Measurements from ENCODE around the gene WDR89. TPM values are rescaled to one million over a fixed set of nuclear protein-coding genes. Genes with fewer than 3 reads are reported as not detected.
"Not testable (repeated sequence)": the region's sequence is repeated elsewhere in the genome, so short reads cannot be mapped to it uniquely, and the experiment has no call there.

Gene WDR89
- total RNA-seq, 2 experiments from 2014 or later, result 19.5 to 26.0 TPM

GRCh38 chr14:63604626-63605025, 37.0 kb downstream of the WDR89 start:
- CTCF ChIA-PET, result no interaction called here
- no peak for ATAC-seq
- H3K36me3 Mint-ChIP-seq, result peaks cover 29% of the 10 kb centered on the region
- no peak for DNase-seq
- no peaks in the 10 kb centered on the region for H3K27me3 Mint-ChIP-seq
- H3K4me1 Mint-ChIP-seq, result no peaks in the 10 kb centered on the region
- H3K9me3 Mint-ChIP-seq (ENCODE audit: low read depth), result no peaks in the 10 kb centered on the region
- no peak overlapping the region for H3K27ac Mint-ChIP-seq
- H3K4me3 Mint-ChIP-seq, result no peak overlapping the region

- no peak overlapping the region for H3K4me3 Mint-ChIP-seq
- DNase-seq, result no peak
- no peak overlapping the region for H3K27ac Mint-ChIP-seq
- CTCF ChIA-PET, result interaction anchor here (0.5 to 1.1 kb wide), 2 partner anchors 45 to 755 kb away, joined by 3 to 5 read pairs; no protein-coding TSS in a partner anchor
- peaks cover under 1% of the 10 kb centered on the region for H3K4me1 Mint-ChIP-seq
- no peaks in the 10 kb centered on the region for H3K9me3 Mint-ChIP-seq (ENCODE audit: low read depth)
- no peak for ATAC-seq
- no peaks in the 10 kb centered on the region for H3K27me3 Mint-ChIP-seq
- H3K36me3 Mint-ChIP-seq, result peaks cover 36% of the 10 kb centered on the region
Measured at GRCh38 chr14:63603749-63604277, 37.9 kb downstream of the WDR89 start.

GRCh38 chr14:63598807-63599206, 42.9 kb downstream of the WDR89 start:
- DNase-seq, result no peak
- CTCF ChIA-PET, result no interaction called here

GRCh38 chr14:63596998-63597658, 44.5 kb downstream of the WDR89 start:
- no peak for ATAC-seq
- no peak for DNase-seq
- Mint-ChIP-seq H3K36me3 (peaks cover 70% of the 10 kb centered on the region), H3K27ac (no peak overlapping the region), H3K9me3 (ENCODE audit: low read depth) (peaks cover 16% of the 10 kb centered on the region), H3K4me1 (peaks cover 5% of the 10 kb centered on the region), H3K27me3 (no peaks in the 10 kb centered on the region), H3K4me3 (no peak overlapping the region)
- CTCF ChIA-PET, result no interaction called here

More at GRCh38 chr14:63598807-63599206, 42.9 kb downstream of the WDR89 start:
- H3K4me1 Mint-ChIP-seq, result peaks cover 5% of the 10 kb centered on the region
- no peak overlapping the region for H3K4me3 Mint-ChIP-seq
- ATAC-seq, result no peak
- no peak overlapping the region for H3K27ac Mint-ChIP-seq
- no peaks in the 10 kb centered on the region for H3K27me3 Mint-ChIP-seq
- peaks cover 76% of the 10 kb centered on the region for H3K36me3 Mint-ChIP-seq
- peaks cover 14% of the 10 kb centered on the region for H3K9me3 Mint-ChIP-seq (ENCODE audit: low read depth)

- peaks cover 18% of the 10 kb centered on the region for H3K9me3 Mint-ChIP-seq (ENCODE audit: low read depth)
- ATAC-seq, result no peak
- peaks cover 51% of the 10 kb centered on the region for H3K36me3 Mint-ChIP-seq
- no peak overlapping the region for H3K4me3 Mint-ChIP-seq
- no peak for DNase-seq
- H3K27me3 Mint-ChIP-seq, result no peaks in the 10 kb centered on the region
- CTCF ChIA-PET, result interaction anchor here (1.9 kb wide), 1 partner anchor 206 kb away, joined by 5 read pairs; no protein-coding TSS in a partner anchor
- H3K4me1 Mint-ChIP-seq, result peaks cover 5% of the 10 kb centered on the region
- H3K27ac Mint-ChIP-seq, result no peak overlapping the region
Measured at GRCh38 chr14:63594455-63595372, 47.0 kb downstream of the WDR89 start.

- H3K9me3 Mint-ChIP-seq (ENCODE audit: low read depth); DNase-seq; H3K4me3 Mint-ChIP-seq; H3K27ac Mint-ChIP-seq; ATAC-seq; H3K27me3 Mint-ChIP-seq; H3K4me1 Mint-ChIP-seq; H3K36me3 Mint-ChIP-seq; CTCF ChIA-PET: not testable (repeated sequence)
Measured at GRCh38 chr14:63583046-63583445, 58.6 kb downstream of the WDR89 start.

GRCh38 chr14:63581491-63581890, 60.2 kb downstream of the WDR89 start:
- no peaks in the 10 kb centered on the region for H3K36me3 Mint-ChIP-seq
- H3K27me3 Mint-ChIP-seq, result peaks cover 5% of the 10 kb centered on the region
- CTCF ChIA-PET, result interaction anchor here (0.6 kb wide), 1 partner anchor 44 kb away, joined by 3 read pairs; no protein-coding TSS in a partner anchor
- DNase-seq, result no peak
- no peak for ATAC-seq
- H3K4me1 Mint-ChIP-seq, result no peaks in the 10 kb centered on the region
- H3K27ac Mint-ChIP-seq, result no peak overlapping the region
- H3K4me3 Mint-ChIP-seq, result no peak overlapping the region
- H3K9me3 Mint-ChIP-seq (ENCODE audit: low read depth), result no peaks in the 10 kb centered on the region

- ATAC-seq, result no peak
- no peak for DNase-seq
- CTCF ChIA-PET, result no interaction called here
- Mint-ChIP-seq H3K27me3 (peaks cover 5% of the 10 kb centered on the region), H3K36me3 (no peaks in the 10 kb centered on the region), H3K9me3 (ENCODE audit: low read depth) (no peaks in the 10 kb centered on the region), H3K4me3 (no peak overlapping the region), H3K27ac (no peak overlapping the region), H3K4me1 (no peaks in the 10 kb centered on the region)
Measured at GRCh38 chr14:63578300-63578699, 63.4 kb downstream of the WDR89 start.

- Mint-ChIP-seq H3K4me1 (no peaks in the 10 kb centered on the region), H3K27ac (no peak overlapping the region), H3K27me3 (no peaks in the 10 kb centered on the region), H3K9me3 (ENCODE audit: low read depth) (no peaks in the 10 kb centered on the region), H3K4me3 (no peak overlapping the region), H3K36me3 (no peaks in the 10 kb centered on the region)
- no peak for ATAC-seq
- CTCF ChIA-PET, result no interaction called here
- DNase-seq, result no peak
Measured at GRCh38 chr14:63573581-63573980, 68.1 kb downstream of the WDR89 start.

- ATAC-seq, result no peak
- Mint-ChIP-seq H3K9me3 (ENCODE audit: low read depth) (no peaks in the 10 kb centered on the region), H3K4me1 (no peaks in the 10 kb centered on the region), H3K4me3 (no peak overlapping the region), H3K27ac (no peak overlapping the region), H3K36me3 (no peaks in the 10 kb centered on the region), H3K27me3 (peaks cover 29% of the 10 kb centered on the region)
- CTCF ChIA-PET, result interaction anchor here (0.6 kb wide), 1 partner anchor 232 kb away, joined by 3 read pairs; no protein-coding TSS in a partner anchor
- DNase-seq, result no peak
Measured at GRCh38 chr14:63565448-63565847, 76.2 kb downstream of the WDR89 start.

GRCh38 chr14:63564318-63564717, 77.4 kb downstream of the WDR89 start:
- Mint-ChIP-seq H3K36me3 (no peaks in the 10 kb centered on the region), H3K27ac (no peak overlapping the region), H3K4me3 (no peak overlapping the region), H3K9me3 (ENCODE audit: low read depth) (no peaks in the 10 kb centered on the region), H3K4me1 (no peaks in the 10 kb centered on the region), H3K27me3 (peaks cover 29% of the 10 kb centered on the region)
- DNase-seq (no peak), ATAC-seq (no peak)
- CTCF ChIA-PET, result no interaction called here

GRCh38 chr14:63563370-63564026, 78.2 kb downstream of the WDR89 start:
- no peak overlapping the region for H3K27ac Mint-ChIP-seq
- ATAC-seq, result no peak
- H3K9me3 Mint-ChIP-seq (ENCODE audit: low read depth), result no peaks in the 10 kb centered on the region
- DNase-seq, result no peak
- H3K4me3 Mint-ChIP-seq, result no peak overlapping the region
- CTCF ChIA-PET, result no interaction called here
- no peaks in the 10 kb centered on the region for H3K36me3 Mint-ChIP-seq
- peaks cover 29% of the 10 kb centered on the region for H3K27me3 Mint-ChIP-seq
- H3K4me1 Mint-ChIP-seq, result no peaks in the 10 kb centered on the region

GRCh38 chr14:63562405-63562804, 79.3 kb downstream of the WDR89 start:
- Mint-ChIP-seq H3K4me3 (no peak overlapping the region), H3K27ac (no peak overlapping the region), H3K36me3 (no peaks in the 10 kb centered on the region), H3K9me3 (ENCODE audit: low read depth) (no peaks in the 10 kb centered on the region), H3K27me3 (peaks cover 25% of the 10 kb centered on the region), H3K4me1 (no peaks in the 10 kb centered on the region)
- CTCF ChIA-PET, result no interaction called here
- ATAC-seq (no peak), DNase-seq (no peak)

Data from activated CD8-positive, alpha-beta memory T cell treated with anti-CD3 and anti-CD28 coated beads, Interleukin-2, amount 10 ng/mL, durations not matched to agents 7 days and 5 days (primary cell).